ENCODE measurements around the gene FAU.
"Not testable (repeated sequence)": the region's sequence is repeated elsewhere in the genome, so short reads cannot be mapped to it uniquely, and the experiment has no call there.

Gene FAU

GRCh38 chr11:65118891-65119669, 2.9 kb downstream of the FAU start:
- not testable (repeated sequence) for FAIRE-seq

GRCh38 chr11:65118097-65118837, 3.7 kb downstream of the FAU start:
- FAIRE-seq = no peak

- FAIRE-seq = peak; percentile 95
Observed at GRCh38 chr11:65117206-65118096, 4.5 kb downstream of the FAU start, which contains the start of gene ZNHIT2. ZNHIT2 (minus strand) TSS chr11:65117701; CDS start chr11:65117653, 48 bp downstream.

GRCh38 chr11:65116370-65117205, 5.3 kb downstream of the FAU start:
- FAIRE-seq = no peak

GRCh38 chr11:65115361-65116082, 6.4 kb downstream of the FAU start:
- FAIRE-seq = no peak

GRCh38 chr11:65114538-65115171, 7.3 kb downstream of the FAU start:
- FAIRE-seq = no peak

- no peak for FAIRE-seq
Observed at GRCh38 chr11:65113839-65114238, 8.1 kb downstream of the FAU start.

GRCh38 chr11:65113361-65113756, 8.6 kb downstream of the FAU start:
- FAIRE-seq = no peak

GRCh38 chr11:65112546-65113360, 9.2 kb downstream of the FAU start:
- no peak for FAIRE-seq

GRCh38 chr11:65111744-65112545, 10.0 kb downstream of the FAU start, which contains the start of gene TM7SF2:
TM7SF2 (plus strand) TSS chr11:65111872; CDS start chr11:65112016, 144 bp downstream.
- peak; percentile 62 for FAIRE-seq

- FAIRE-seq = no peak
Observed at GRCh38 chr11:65111159-65111743, 10.7 kb downstream of the FAU start.

GRCh38 chr11:65110354-65110861, 11.5 kb downstream of the FAU start:
- peak; percentile 43 for FAIRE-seq

- no peak for FAIRE-seq
Observed at GRCh38 chr11:65109231-65110198, 12.4 kb downstream of the FAU start.

GRCh38 chr11:65108469-65109123, 13.3 kb downstream of the FAU start:
- no peak for FAIRE-seq

GRCh38 chr11:65107751-65108468, 14.0 kb downstream of the FAU start:
- FAIRE-seq = no peak

- no peak for FAIRE-seq
Observed at GRCh38 chr11:65107078-65107477, 14.9 kb downstream of the FAU start.

Measured in TTC549 (cell line).